CMK (cell line): ENCODE results near the gene ATXN1.
A peak's percentile ranks its signal among the peaks of the same experiment; 100 is the strongest.

ENCODE experiments used
- DNase-seq: peaks from one replicate; pipeline ENCODE4 v3.0.0-alpha.2; 2010; ENCODE audit warnings: low read depth

The ATXN1 gene

GRCh38 chr6:16359563-16359962 is 401.7 kb downstream of the ATXN1 start:
- no peak for DNase-seq

- no peak for DNase-seq
Observed at GRCh38 chr6:16358531-16359138, 402.6 kb downstream of the ATXN1 start.

GRCh38 chr6:16355699-16356446 is 405.4 kb downstream of the ATXN1 start:
- DNase-seq: no peak

- DNase-seq: no peak
Observed at GRCh38 chr6:16355238-16355637, 406.0 kb downstream of the ATXN1 start.

GRCh38 chr6:16354692-16355091 is 406.6 kb downstream of the ATXN1 start:
- DNase-seq: no peak

GRCh38 chr6:16352821-16353438 is 408.3 kb downstream of the ATXN1 start:
- no peak for DNase-seq

GRCh38 chr6:16352258-16352635 is 409.0 kb downstream of the ATXN1 start:
- no peak for DNase-seq

- DNase-seq: no peak
Observed at GRCh38 chr6:16349544-16349943, 411.7 kb downstream of the ATXN1 start.

- no peak for DNase-seq
Observed at GRCh38 chr6:16346831-16347230, 414.4 kb downstream of the ATXN1 start.

- DNase-seq: no peak
Observed at GRCh38 chr6:16345449-16346330, 415.6 kb downstream of the ATXN1 start.

- no peak for DNase-seq
Observed at GRCh38 chr6:16344756-16345155, 416.5 kb downstream of the ATXN1 start.

- DNase-seq: no peak
Observed at GRCh38 chr6:16343593-16343992, 417.7 kb downstream of the ATXN1 start.

GRCh38 chr6:16339265-16339587 is 422.0 kb downstream of the ATXN1 start:
- DNase-seq: no peak

GRCh38 chr6:16338577-16339264 is 422.5 kb downstream of the ATXN1 start:
- no peak for DNase-seq

GRCh38 chr6:16337295-16337975 is 423.8 kb downstream of the ATXN1 start:
- no peak for DNase-seq

GRCh38 chr6:16336911-16337294 is 424.4 kb downstream of the ATXN1 start:
- no peak for DNase-seq

- DNase-seq: no peak
Observed at GRCh38 chr6:16336056-16336818, 425.0 kb downstream of the ATXN1 start.

- no peak for DNase-seq
Observed at GRCh38 chr6:16335176-16335575, 426.1 kb downstream of the ATXN1 start.

GRCh38 chr6:16334671-16335070 is 426.6 kb downstream of the ATXN1 start:
- no peak for DNase-seq

- no peak for DNase-seq
Observed at GRCh38 chr6:16333580-16333979, 427.7 kb downstream of the ATXN1 start.

- peak; percentile 66 for DNase-seq
Observed at GRCh38 chr6:16332175-16332542, 429.1 kb downstream of the ATXN1 start.
